Measurements from ENCODE around the gene LEKR1.
A peak's percentile ranks its signal among the peaks of the same experiment; 100 is the strongest.
"Not testable (repeated sequence)": the region's sequence is repeated elsewhere in the genome, so short reads cannot be mapped to it uniquely, and the experiment has no call there.

The LEKR1 gene

GRCh38 chr3:156826144-156826895 lies at the start of gene LEKR1:
Gene LEKR1, plus strand, starts transcription at chr3:156826353. Its CDS starts 2,977 bp downstream, at chr3:156829330.
- peak; percentile 82 for DNase-seq

- DNase-seq, result no peak
Measured at GRCh38 chr3:156776871-156777270, 49.3 kb upstream of the LEKR1 start.

- DNase-seq, result no peak
Measured at GRCh38 chr3:156781310-156782230, 44.6 kb upstream of the LEKR1 start.

GRCh38 chr3:156782319-156782718 lies 43.8 kb upstream of the LEKR1 start:
- DNase-seq, result no peak

GRCh38 chr3:156782921-156783320 lies 43.2 kb upstream of the LEKR1 start:
- DNase-seq, result no peak

GRCh38 chr3:156787001-156787400 lies 39.2 kb upstream of the LEKR1 start:
- peak; percentile 43 for DNase-seq

GRCh38 chr3:156787926-156788663 lies 38.1 kb upstream of the LEKR1 start:
- DNase-seq, result peak; percentile 79

GRCh38 chr3:156788846-156789245 lies 37.3 kb upstream of the LEKR1 start:
- no peak for DNase-seq

GRCh38 chr3:156790156-156790555 lies 36.0 kb upstream of the LEKR1 start:
- DNase-seq, result no peak

GRCh38 chr3:156792114-156792513 lies 34.0 kb upstream of the LEKR1 start:
- DNase-seq, result no peak

GRCh38 chr3:156792536-156792935 lies 33.6 kb upstream of the LEKR1 start:
- no peak for DNase-seq

GRCh38 chr3:156792945-156793344 lies 33.2 kb upstream of the LEKR1 start:
- DNase-seq, result peak; percentile 41

- no peak for DNase-seq
Measured at GRCh38 chr3:156793400-156793799, 32.8 kb upstream of the LEKR1 start.

GRCh38 chr3:156793851-156794250 lies 32.3 kb upstream of the LEKR1 start:
- DNase-seq, result no peak

- no peak for DNase-seq
Measured at GRCh38 chr3:156795890-156796481, 30.2 kb upstream of the LEKR1 start.

GRCh38 chr3:156797368-156797767 lies 28.8 kb upstream of the LEKR1 start:
- no peak for DNase-seq

GRCh38 chr3:156800287-156800686 lies 25.9 kb upstream of the LEKR1 start:
- not testable (repeated sequence) for DNase-seq

- DNase-seq, result no peak
Measured at GRCh38 chr3:156801746-156802145, 24.4 kb upstream of the LEKR1 start.

GRCh38 chr3:156802821-156803606 lies 23.1 kb upstream of the LEKR1 start:
- no peak for DNase-seq

- no peak for DNase-seq
Measured at GRCh38 chr3:156803952-156804741, 22.0 kb upstream of the LEKR1 start.

- no peak for DNase-seq
Measured at GRCh38 chr3:156806698-156807097, 19.5 kb upstream of the LEKR1 start.

All from activated CD4-positive, alpha-beta T cell treated with anti-CD3 and anti-CD28 coated beads, Interleukin-10, Interleukin-2, amounts not matched to agents 100 ng/mL and 50 ng/mL, durations not matched to agents 16 hours and 8 hours (primary cell).